Uterus (tissue), 4 donors: Measurements from ENCODE around the gene METTL25. TPM values are rescaled to one million over a fixed set of nuclear protein-coding genes. Genes with fewer than 3 reads are reported as not detected.

Source experiments
- DNase-seq, 2 donors: peaks; one replicate each; pipeline ENCODE4 v3.0.0-alpha.2; 2019 to 2020
- H3K27ac ChIP-seq, 2 donors: fragments of 200-600 bp; sonication (generic); 1 replicate in 1 of 2; 2 replicates in 1 of 2; pipeline ENCODE4 v1.5.1; 2016 to 2018
- H3K27me3 ChIP-seq, 2 donors: fragments of 200-600 bp; sonication (generic); one replicate each; pipeline ENCODE4 v1.5.1; 2018 to 2019; ENCODE audit warnings: control low read depth in 1 of 2
- H3K36me3 ChIP-seq, 2 donors: fragments of 200-600 bp; sonication (generic); one replicate each; pipeline ENCODE4 v1.5.1; 2019; ENCODE audit warnings: control low read depth in 1 of 2
- H3K4me1 ChIP-seq, 2 donors: fragments of 200-600 bp; sonication (generic); one replicate each; pipeline ENCODE4 v1.5.1; 2018 to 2019; ENCODE audit warnings: control low read depth in 1 of 2
- H3K4me3 ChIP-seq, 2 donors: fragments of 200-600 bp; sonication (generic); 1 replicate in 1 of 2; 2 replicates in 1 of 2; pipeline ENCODE4 v1.5.1; 2018 to 2019; ENCODE audit warnings: mild to moderate bottlenecking in 1 of 2
- H3K9me3 ChIP-seq, 2 donors: fragments of 200-600 bp; sonication (generic); one replicate each; pipeline ENCODE4 v1.5.1; 2019; ENCODE audit warnings: control low read depth in 1 of 2
- POLR2A ChIP-seq, 2 donors: fragments of 450-650 bp; IDR thresholded peaks; one replicate each; pipeline ENCODE4 v1.6.1; 2016; ENCODE audit warnings: antibody characterized with exemption in 2 of 2, mild to moderate bottlenecking in 1 of 2, moderate library complexity in 1 of 2
- intact Hi-C: fragments of 100-400 bp; cut with DNase I; formaldehyde crosslinking; loops from one replicate; pipeline ENCODE4 v1.15.1; 2023; ENCODE audit warnings: low total_unique reads
- total RNA-seq, 4 donors: library from RNA; depleted of rRNA in 3 of 4; stranded (reverse); fragments of >200 nt in 3 of 4; gene quantifications; one replicate each; pipeline versions ENCODE4 v1.1.0 to v1.2.4, GENCODE V29; 2014 to 2023
- TF ChIP-seq, protein P1 (sequence below), 4 experiments: fragments of 200-600 bp in 2 of 4; fragments of 450-650 bp in 2 of 4; sonication (generic) in 2 of 4; IDR thresholded peaks; one replicate each; pipeline ENCODE4 v1.5.1; 2016 to 2019; ENCODE audit warnings: antibody characterized with exemption in 4 of 4, mild to moderate bottlenecking in 2 of 4, moderate library complexity in 1 of 4
- donor health status: DM: yes; HTN: yes; CAD: no.

The METTL25 gene
- total RNA-seq, 4 donors from 2014 or later = 22.6 to 48.7 (median 32.8) TPM

DNA sequence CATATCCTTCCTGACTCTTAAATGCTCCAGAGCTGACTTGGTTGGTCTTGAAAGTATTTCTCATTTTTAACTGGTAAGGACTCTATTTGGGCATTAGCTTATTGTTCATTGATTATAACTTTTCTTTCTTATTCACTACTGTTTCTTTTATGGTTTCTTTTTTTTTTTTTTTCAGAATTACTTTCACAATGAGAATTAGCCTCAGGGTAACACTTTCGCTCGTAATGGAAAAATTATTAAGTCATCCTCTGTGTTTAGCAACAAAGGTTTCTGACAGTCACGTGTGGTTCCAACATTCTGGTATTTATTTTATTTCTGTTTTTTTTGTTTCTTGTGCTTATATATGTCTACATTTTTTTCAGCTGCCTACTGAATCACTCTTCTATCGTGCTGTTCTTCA is 80.0 kb downstream of the METTL25 start:
- TF ChIP-seq POLR2A (IDR thresholded peaks at IDR 0.05) = no peak
- TF ChIP-seq, protein P1, sequence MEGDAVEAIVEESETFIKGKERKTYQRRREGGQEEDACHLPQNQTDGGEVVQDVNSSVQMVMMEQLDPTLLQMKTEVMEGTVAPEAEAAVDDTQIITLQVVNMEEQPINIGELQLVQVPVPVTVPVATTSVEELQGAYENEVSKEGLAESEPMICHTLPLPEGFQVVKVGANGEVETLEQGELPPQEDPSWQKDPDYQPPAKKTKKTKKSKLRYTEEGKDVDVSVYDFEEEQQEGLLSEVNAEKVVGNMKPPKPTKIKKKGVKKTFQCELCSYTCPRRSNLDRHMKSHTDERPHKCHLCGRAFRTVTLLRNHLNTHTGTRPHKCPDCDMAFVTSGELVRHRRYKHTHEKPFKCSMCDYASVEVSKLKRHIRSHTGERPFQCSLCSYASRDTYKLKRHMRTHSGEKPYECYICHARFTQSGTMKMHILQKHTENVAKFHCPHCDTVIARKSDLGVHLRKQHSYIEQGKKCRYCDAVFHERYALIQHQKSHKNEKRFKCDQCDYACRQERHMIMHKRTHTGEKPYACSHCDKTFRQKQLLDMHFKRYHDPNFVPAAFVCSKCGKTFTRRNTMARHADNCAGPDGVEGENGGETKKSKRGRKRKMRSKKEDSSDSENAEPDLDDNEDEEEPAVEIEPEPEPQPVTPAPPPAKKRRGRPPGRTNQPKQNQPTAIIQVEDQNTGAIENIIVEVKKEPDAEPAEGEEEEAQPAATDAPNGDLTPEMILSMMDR (IDR thresholded peaks at IDR 0.05) = no peak
- Histone ChIP-seq H3K36me3 (peaks cover 0 to 2% of the 10 kb centered on the region in 2 donors), H3K27me3 (no peaks in the 10 kb centered on the region), H3K4me1 (no peaks in the 10 kb centered on the region), H3K27ac (no peak overlapping the region), H3K9me3 (no peaks in the 10 kb centered on the region), H3K4me3 (no peak overlapping the region)
- DNase-seq = no peak
- intact Hi-C loops = no loop called here

DNA sequence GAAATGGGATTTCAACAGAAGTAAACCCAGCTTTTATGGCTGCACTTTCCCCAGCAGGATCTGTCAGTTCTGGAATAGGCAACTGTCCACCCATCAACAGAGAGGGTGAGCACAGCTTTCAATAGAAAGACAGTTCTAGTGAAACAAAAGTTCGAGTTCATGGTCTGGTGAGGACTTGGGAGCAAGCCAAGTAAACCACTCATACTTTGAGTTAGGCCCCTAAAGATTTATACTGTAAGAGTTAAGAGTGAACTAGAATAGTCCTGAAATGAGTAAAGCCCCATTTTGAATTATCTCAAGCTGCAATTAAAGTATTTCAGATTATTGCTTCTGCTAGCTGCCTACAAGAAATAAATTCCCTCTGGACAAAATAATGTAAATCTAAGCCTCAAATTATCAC is 82.6 kb downstream of the METTL25 start:
- peaks cover 0 to 2% of the 10 kb centered on the region in 2 donors for H3K36me3 ChIP-seq
- no peak overlapping the region for H3K4me3 ChIP-seq
- H3K9me3 ChIP-seq = no peaks in the 10 kb centered on the region
- no peaks in the 10 kb centered on the region for H3K27me3 ChIP-seq
- intact Hi-C loops = no loop called here
- TF ChIP-seq, protein P1 (IDR thresholded peaks at IDR 0.05) = no peak
- no peak for TF ChIP-seq POLR2A (IDR thresholded peaks at IDR 0.05)
- DNase-seq = no peak
- H3K4me1 ChIP-seq = no peaks in the 10 kb centered on the region
- H3K27ac ChIP-seq = no peak overlapping the region

DNA sequence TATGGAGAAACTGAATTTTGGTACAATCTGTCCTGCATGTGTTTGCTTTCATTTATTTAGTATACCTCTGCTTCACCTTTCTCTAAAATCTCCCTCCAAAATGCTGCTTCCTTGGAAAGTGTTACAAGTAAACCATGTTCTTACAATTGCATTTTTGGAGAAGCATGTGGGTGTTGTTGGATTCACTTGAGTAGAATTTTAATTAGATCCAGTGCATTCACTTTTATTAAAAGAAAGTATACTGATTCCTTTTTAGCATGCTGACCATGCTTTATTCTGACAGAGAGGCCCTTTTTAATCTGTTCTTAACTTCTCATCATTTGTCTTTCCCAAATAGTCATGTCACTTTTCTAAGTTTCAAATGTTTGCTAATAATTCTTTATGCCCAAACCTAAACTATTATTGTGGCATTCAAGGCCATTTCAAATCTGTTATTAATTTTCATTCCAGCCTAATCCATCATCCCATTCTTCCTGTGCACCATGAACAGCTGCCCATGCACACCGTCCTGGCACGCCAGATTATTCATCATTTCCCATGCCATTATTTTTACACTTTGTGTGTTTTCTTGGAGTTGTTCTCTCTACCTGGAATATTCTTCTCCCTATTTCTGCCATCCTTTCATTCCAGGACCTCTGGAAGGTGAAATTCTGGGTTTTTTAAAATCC is 90.7 kb downstream of the METTL25 start:
- TF ChIP-seq, protein P1 (IDR thresholded peaks at IDR 0.05) = no peak
- TF ChIP-seq POLR2A (IDR thresholded peaks at IDR 0.05) = no peak
- no peak overlapping the region for H3K4me3 ChIP-seq
- H3K27me3 ChIP-seq = no peaks in the 10 kb centered on the region
- DNase-seq = no peak
- intact Hi-C loops = no loop called here
- no peaks in the 10 kb centered on the region for H3K9me3 ChIP-seq
- no peaks in the 10 kb centered on the region for H3K36me3 ChIP-seq
- no peaks in the 10 kb centered on the region for H3K4me1 ChIP-seq
- H3K27ac ChIP-seq = no peak overlapping the region

DNA sequence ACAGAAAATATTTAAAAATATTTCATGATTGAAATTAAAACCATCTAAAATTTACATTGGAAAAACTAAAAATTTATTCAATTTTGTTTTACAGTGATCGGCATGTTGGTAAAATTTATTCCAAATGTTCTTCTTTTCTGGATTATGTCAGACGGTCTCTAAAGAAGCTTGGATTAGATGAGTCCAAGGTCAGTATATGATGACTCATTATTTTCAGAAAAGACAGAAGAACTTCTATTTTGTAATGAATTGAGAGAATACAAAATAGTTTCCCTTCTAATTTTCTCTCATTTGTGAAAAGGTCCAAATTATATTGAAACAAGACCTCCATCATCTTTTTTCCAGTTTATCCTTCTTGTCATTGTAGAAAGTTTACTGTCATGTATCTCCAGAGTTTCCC is 98.3 kb downstream of the METTL25 start:
- Histone ChIP-seq H3K27me3 (no peaks in the 10 kb centered on the region), H3K36me3 (no peaks in the 10 kb centered on the region), H3K27ac (no peak overlapping the region), H3K4me1 (no peaks in the 10 kb centered on the region), H3K9me3 (no peaks in the 10 kb centered on the region), H3K4me3 (no peak overlapping the region)
- intact Hi-C loops = no loop called here
- no peak for DNase-seq
- TF ChIP-seq POLR2A (IDR thresholded peaks at IDR 0.05) = no peak
- TF ChIP-seq, protein P1 (IDR thresholded peaks at IDR 0.05) = no peak

DNA sequence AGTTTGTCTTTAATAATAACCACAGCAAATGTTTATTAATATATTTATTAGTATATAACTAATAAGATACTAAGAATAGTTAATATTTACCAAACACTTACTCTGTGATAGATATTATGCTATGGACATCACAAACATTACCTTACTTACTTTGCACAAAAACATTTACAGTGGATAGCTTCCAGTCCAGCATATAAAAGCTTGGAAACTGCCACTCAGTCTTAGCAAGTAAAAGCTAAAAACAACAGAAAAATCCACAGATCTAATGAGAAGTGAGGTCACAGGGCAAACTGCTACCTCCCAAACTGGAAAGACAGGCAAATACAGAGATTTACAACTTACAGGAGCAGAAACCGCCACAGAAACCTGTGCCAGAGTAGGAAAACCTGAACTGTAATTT is 99.8 kb downstream of the METTL25 start:
- intact Hi-C loops = no loop called here
- TF ChIP-seq, protein P1 (IDR thresholded peaks at IDR 0.05) = no peak
- no peak for TF ChIP-seq POLR2A (IDR thresholded peaks at IDR 0.05)
- Histone ChIP-seq H3K4me1 (no peaks in the 10 kb centered on the region), H3K27me3 (no peaks in the 10 kb centered on the region), H3K27ac (no peak overlapping the region), H3K4me3 (no peak overlapping the region), H3K36me3 (no peaks in the 10 kb centered on the region), H3K9me3 (no peaks in the 10 kb centered on the region)
- DNase-seq = no peak
